K562 (cell line): ENCODE data around the gene CCDC167.

ENCODE experiments used
- MXI1 ChIP-seq: IDR thresholded peaks from 2 replicates; pipeline ENCODE4 v1.6.1; 2011; ENCODE audit warnings: low read depth, mild to moderate bottlenecking, improper control_type of control experiment, low read length
- MYC ChIP-seq, 2 experiments: fragments of 250-450 bp in 1 of 2; sonication (Bioruptor Pico) in 1 of 2; IDR thresholded peaks; 2 replicates each; pipeline versions ENCODE4 v1.5.1 to v1.6.1; 2012 to 2021; ENCODE audit warnings: low read depth in 2 of 2, borderline replicate concordance in 1 of 2, improper control_type of control experiment in 1 of 2, low read length in 1 of 2, mild to moderate bottlenecking in 1 of 2, moderate library complexity in 1 of 2

GRCh38 chr6:37492991-37493660 is 6.6 kb downstream of the CCDC167 start:
- TF ChIP-seq MXI1, result no peak
- no peak for TF ChIP-seq MYC (IDR thresholded peaks at IDR 0.05; ENCODE audit: low read depth, low read length)
- no peak for TF ChIP-seq MYC (CRISPR knock-in tag; IDR thresholded peaks at IDR 0.05; ENCODE audit: borderline replicate concordance, low read depth)
